Measurements from ENCODE around the gene ERP44.
"Not testable (repeated sequence)": the region's sequence is repeated elsewhere in the genome, so short reads cannot be mapped to it uniquely, and the experiment has no call there.

ERP44 gene

DNA sequence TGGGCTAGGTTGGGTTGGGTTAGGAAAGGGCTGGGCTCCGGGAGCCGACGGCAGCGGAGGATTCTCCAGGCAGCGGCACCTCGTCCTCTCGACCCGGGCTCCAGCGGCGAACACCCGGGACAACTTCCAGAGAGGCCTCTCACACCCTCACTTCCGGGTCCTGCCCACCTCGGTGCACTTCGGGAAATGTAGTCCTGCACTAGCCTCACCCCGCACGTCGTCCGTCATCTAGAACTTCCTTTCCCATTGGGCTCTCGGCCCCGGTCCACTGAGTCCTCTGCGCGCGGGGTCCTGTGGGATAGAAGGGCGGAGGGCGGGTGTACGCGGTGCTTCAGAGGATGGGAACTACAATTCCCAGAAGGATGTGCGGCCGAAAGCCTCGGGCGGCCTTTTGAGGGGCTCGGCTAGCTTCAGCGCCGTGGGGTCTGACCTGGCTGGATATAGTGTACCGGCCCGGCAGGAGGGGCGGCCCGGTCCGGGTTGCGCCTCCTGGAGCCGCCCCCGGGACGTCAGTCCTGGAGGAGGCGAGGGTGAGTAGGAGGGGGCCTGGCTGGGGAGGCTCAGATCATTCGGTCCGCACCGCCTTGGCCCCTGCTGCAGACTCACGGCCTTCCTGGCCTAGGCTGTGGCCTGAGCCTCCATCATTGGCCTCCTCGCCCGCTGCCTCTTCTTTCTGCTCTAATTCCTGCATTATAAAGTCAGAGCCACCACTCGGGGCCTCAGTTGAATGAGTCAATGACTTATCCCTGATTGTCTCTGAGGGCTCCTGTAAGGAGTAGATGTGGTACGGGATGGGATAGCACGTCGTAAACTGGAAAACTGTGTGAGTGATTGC, at the start of gene ERP44, which contains the start of gene INVS:
ERP44 (minus strand) TSS at position 114 of the 835 bp plus-strand sequence. CDS start 160 bp downstream, outside the sequence.
INVS (plus strand) TSS at position 357 of the 835 bp plus-strand sequence. CDS start 5,279 bp downstream, outside the sequence.
- TF ChIP-seq, protein P1, sequence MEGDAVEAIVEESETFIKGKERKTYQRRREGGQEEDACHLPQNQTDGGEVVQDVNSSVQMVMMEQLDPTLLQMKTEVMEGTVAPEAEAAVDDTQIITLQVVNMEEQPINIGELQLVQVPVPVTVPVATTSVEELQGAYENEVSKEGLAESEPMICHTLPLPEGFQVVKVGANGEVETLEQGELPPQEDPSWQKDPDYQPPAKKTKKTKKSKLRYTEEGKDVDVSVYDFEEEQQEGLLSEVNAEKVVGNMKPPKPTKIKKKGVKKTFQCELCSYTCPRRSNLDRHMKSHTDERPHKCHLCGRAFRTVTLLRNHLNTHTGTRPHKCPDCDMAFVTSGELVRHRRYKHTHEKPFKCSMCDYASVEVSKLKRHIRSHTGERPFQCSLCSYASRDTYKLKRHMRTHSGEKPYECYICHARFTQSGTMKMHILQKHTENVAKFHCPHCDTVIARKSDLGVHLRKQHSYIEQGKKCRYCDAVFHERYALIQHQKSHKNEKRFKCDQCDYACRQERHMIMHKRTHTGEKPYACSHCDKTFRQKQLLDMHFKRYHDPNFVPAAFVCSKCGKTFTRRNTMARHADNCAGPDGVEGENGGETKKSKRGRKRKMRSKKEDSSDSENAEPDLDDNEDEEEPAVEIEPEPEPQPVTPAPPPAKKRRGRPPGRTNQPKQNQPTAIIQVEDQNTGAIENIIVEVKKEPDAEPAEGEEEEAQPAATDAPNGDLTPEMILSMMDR (conservative IDR thresholded peaks at IDR 0.05; ENCODE audit: control insufficient read depth, insufficient read depth, low read depth, low read length): no peak
- H3K4me3 ChIP-seq (ENCODE audit: control insufficient read depth, low read depth, low read length): peak within 1 kb of the TSS; percentile 99
- peak; percentile 98 for DNase-seq (ENCODE audit: low read depth)

DNA sequence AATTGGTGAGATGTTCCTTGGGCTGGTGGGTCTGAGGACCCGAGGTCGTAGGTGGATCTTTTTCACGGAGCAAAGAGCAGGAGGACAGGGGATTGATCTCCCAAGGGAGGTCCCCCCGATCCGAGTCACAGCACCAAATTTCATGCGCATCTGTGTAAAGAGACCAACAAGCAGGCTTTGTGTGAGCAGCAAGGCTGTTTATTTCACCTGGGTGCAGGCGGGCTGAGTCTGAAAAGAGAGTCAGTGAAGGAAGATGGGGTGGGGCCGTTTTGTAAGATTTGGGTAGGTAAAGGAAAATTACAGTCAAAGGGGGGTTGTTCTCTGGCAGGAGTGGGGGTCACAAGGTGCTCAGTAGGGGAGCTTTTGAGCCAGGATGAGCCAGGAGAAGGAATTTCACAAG, 47.2 kb upstream of the ERP44 start:
- DNase-seq (ENCODE audit: low read depth); H3K4me3 ChIP-seq (ENCODE audit: control insufficient read depth, low read depth, low read length): not testable (repeated sequence)

DNA sequence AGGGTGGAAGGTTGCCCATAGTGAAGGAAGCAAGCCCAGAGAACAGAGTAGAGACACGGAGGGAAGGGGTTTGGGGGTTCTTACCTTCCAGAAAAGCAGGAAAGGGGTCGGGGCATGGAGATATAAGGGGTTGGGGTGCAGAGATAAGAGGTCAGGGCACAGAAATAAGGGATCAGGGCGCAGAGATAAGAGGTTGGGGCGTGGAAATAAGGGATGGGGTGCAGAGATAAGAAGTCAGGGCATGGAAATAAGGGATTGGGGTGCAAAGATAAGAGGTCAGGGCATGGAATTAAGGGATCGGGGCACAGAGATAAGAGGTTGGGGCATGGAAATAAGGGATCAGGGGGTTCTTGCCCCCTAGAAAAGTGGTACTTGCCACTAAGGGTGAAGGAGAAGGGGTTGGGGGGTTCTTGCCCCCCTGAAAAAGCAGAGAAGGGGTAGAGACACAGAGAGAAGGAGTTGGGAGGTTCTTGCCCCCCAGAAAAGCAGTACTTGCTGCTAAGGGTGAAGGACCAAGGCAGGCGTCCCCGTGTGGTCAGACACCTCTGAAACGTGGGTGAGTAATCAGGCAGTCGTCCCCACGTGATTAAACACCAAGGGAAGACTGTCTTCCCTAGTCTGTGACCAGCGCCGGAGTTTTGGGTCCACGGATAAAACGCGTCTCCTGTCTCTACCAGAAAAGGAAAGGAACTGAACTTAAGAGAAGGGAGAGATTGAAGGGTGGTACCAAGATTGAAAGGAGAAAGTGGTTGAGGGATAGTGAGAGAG, 46.6 kb upstream of the ERP44 start:
- DNase-seq (ENCODE audit: low read depth); H3K4me3 ChIP-seq (ENCODE audit: control insufficient read depth, low read depth, low read length): not testable (repeated sequence)

DNA sequence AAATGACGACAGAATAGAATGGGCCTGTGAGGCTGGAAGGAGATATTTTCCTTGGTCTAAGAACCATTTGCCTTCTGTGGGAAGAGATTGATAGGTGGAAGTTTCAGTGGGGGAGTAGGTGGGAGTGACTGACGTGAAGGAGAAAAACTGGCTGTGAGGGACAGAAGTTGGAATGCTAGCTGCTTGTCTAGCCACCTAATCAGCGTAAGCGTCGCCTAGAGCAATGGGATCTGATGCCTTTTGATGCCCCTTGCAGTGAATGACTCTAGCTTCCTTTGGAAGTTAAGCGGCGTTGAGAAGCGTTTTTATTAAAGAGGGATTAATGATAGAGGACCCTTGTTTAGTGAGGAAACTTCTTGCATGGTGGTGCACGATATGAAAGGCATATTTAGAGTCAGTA, 43.1 kb upstream of the ERP44 start:
- not testable (repeated sequence) for H3K4me3 ChIP-seq (ENCODE audit: control insufficient read depth, low read depth, low read length); DNase-seq (ENCODE audit: low read depth)

DNA sequence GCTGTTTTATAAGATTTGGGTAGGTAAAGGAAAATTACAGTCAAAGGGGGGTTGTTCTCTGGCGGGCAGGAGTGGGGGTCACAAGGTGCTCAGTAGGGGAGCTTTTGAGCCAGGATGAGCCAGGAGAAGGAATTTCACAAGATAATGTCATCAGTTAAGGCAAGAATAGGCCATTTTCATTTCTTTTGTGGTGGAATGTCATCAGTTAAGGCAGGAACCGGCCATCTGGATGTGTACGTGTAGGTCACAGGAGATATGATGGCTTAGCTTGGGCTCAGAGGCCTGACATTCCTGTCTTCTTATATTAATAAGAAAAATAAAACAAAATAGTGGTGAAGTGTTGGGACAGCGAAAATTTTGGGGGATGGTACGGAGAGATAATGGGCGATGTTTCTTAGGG, 41.5 kb upstream of the ERP44 start:
- DNase-seq (ENCODE audit: low read depth); H3K4me3 ChIP-seq (ENCODE audit: control insufficient read depth, low read depth, low read length): not testable (repeated sequence)

DNA sequence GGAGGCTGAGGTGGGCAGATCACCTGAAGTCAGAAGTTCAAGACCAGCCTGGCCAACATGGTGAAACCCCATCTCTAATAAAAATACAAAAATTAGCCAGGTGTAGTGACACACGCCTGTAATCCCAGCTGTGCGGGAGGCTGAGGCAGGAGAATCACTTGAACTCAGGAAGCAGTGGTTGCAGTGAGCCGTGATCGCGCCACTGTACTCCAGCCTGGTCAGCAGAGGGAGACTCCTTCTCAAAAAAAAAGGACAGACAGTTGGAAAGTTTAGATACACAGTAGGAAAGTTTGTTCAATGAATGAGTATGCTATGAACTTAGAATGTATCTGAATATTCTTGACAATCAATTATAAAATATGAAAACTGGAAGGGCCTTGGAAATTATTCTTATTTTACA, 38.0 kb upstream of the ERP44 start:
- TF ChIP-seq, protein P1 (conservative IDR thresholded peaks at IDR 0.05; ENCODE audit: control insufficient read depth, insufficient read depth, low read depth, low read length): peak; percentile 4
- DNase-seq (ENCODE audit: low read depth): peak; percentile 5
- not testable (repeated sequence) for H3K4me3 ChIP-seq (ENCODE audit: control insufficient read depth, low read depth, low read length)

DNA sequence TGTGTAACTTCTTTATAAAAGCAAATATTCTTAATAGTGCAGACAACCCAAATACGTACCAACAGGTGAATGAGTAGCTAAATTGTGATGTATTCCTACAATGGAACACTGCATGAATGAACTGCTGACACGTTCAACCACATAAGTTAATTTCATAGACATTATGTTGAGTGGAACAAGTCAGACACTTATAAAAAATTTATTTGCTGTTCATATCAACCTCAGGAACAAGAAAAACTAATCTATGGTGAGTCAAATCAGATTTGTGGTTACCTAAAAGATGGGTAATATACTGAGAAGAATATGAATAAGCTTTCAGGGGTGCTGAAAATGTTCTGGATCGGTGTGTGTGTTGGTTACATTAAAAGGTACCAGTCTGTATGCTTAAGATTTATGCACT, 35.9 kb upstream of the ERP44 start:
- TF ChIP-seq, protein P1 (conservative IDR thresholded peaks at IDR 0.05; ENCODE audit: control insufficient read depth, insufficient read depth, low read depth, low read length): no peak
- DNase-seq (ENCODE audit: low read depth): no peak
- no peak overlapping the region for H3K4me3 ChIP-seq (ENCODE audit: control insufficient read depth, low read depth, low read length)

DNA sequence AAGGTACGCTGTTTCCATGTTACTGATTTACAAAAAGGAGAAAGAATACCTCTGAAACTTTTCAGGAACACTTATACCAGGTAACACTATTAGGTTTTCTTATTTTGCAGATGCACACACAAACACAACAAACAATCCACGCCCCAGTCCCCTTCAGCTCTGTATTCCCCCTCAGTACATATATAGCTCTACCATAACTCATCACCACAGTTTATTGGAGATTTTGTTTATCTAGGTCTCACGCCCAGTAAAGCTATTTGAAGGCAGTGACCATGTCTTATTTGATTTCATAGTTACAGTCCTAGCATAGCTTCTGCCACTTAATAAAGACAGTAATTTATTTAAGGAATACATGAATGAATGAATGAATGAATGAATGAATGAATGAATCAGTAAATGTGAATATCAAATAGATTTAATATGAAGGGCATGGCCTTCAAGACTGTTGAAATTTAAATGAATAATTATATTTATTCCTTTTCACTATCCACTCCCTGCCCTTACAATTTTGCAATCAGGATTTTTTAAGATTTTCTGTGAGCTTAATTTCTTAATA, 33.2 kb upstream of the ERP44 start:
- H3K4me3 ChIP-seq (ENCODE audit: control insufficient read depth, low read depth, low read length): no peak overlapping the region
- TF ChIP-seq, protein P1 (conservative IDR thresholded peaks at IDR 0.05; ENCODE audit: control insufficient read depth, insufficient read depth, low read depth, low read length): no peak
- no peak for DNase-seq (ENCODE audit: low read depth)
